ENCODE data around the gene CBX1. TPM values are rescaled to one million over a fixed set of nuclear protein-coding genes. Genes with fewer than 3 reads are reported as not detected.

CBX1 gene
- total and polyA plus RNA-seq, 2 of the 4 experiments (the other 2 are of a cell fraction): 35.0 to 54.9 TPM

DNA sequence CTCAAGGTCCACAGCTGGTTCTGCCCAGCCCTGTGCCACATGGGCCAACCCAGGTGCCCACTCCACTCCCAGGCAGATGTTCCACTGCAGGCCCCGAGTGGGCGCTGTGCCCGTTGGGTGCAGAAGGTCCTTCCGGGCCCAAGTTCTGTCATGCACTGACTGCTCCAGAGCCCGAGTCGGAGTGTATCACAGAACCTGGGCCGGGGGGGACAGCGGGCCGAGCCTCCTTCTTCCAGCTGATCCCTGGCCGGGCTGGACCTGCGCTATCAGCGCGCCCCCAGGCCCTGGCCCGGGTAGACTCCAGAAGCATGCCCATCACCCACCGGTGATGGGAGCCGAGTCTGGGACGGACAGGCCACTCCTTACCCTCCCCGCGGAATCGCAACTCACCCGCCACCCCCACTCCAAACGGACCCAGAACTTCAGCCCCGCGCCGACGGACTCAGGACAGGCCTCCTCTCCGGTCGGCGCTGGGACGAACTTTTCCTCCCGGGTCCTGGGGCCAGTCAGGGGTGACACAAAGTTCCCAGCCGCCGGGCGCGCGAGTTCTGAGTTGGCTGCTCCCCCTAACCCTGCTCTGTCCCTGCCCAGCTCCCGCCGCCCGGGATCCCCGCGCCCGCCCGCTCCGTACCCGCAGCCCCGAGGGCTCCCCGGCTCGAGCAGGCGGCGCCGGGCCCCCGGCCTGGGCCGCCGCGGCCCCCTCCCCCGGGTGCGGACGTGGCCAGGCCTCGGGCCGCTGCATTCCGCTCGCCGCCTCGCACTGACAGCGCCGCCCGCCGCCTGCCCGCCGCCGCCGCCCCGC lies 64.0 kb downstream of the CBX1 start, which contains the start of gene COPZ2:
Gene COPZ2, minus strand, starts transcription at position 762 of the 802 bp plus-strand sequence. Its CDS starts 20 bp downstream, at position 742.
- H3K79me1 ChIP-seq (ENCODE audit: low read depth in 1 of 2, low read length in 2 of 2): peaks cover 5 to 18% of the 10 kb centered on the region in 2 experiments
- peak within 1 kb of the TSS; percentile 85 for H3K4me2 ChIP-seq (ENCODE audit: low read depth, low read length)
- WGBS, 2 experiments (ENCODE audit: extremely low coverage in 2 of 2, insufficient read length in 1 of 2): 3% methylated on average over 15 of the region's 73 CpGs; no CpG with 5 or more reads in 1 of the 2 experiments
- H3K9ac ChIP-seq (ENCODE audit: low read depth, low read length): peak within 1 kb of the TSS; percentile 79
- H3K27me3 ChIP-seq (ENCODE audit: control insufficient read depth, insufficient read depth, low read length): no peaks in the 10 kb centered on the region
- no peaks in the 10 kb centered on the region for H3K9me3 ChIP-seq (ENCODE audit: control insufficient read depth, insufficient read depth, low read length)
- BruUV-seq (replicated peaks): no TSS peak
- H3K4me1 ChIP-seq (ENCODE audit: control insufficient read depth, insufficient read depth, low read length): peaks cover 10% of the 10 kb centered on the region
- H2AFZ ChIP-seq (replicated peaks; ENCODE audit: low read length, poor library complexity): peak within 1 kb of the TSS; percentile 97
- H2BK20ac ChIP-seq (ENCODE audit: low read depth, low read length): peak within 1 kb of the TSS; percentile 62; the same call in 1 of the 2 replicates
- peak within 1 kb of the TSS; percentile 74 for H3K18ac ChIP-seq (ENCODE audit: low read depth, low read length)
- DNase-seq: peak; percentile 44
- H3K23ac ChIP-seq (ENCODE audit: low read depth, low read length): peak within 1 kb of the TSS; percentile 95
- H4K8ac ChIP-seq (ENCODE audit: low read depth in 2 of 2, low read length in 2 of 2): peak within 1 kb of the TSS; percentile 94
- peak within 1 kb of the TSS; percentile 96 for H3K4ac ChIP-seq (ENCODE audit: low read depth, low read length)
- H3K4me3 ChIP-seq (ENCODE audit: insufficient read depth, low read depth, low read length): peak within 1 kb of the TSS; percentile 65
- H3K9me1 ChIP-seq (ENCODE audit: insufficient read depth, low read length): peaks cover 13% of the 10 kb centered on the region
- intact Hi-C loops (cut with micrococcal nuclease): loop anchor here (1.0 to 2.0 kb wide), 2 partner anchors 14 to 37 kb away; no protein-coding TSS in a partner anchor
- in situ Hi-C loops (cut with MboI; ENCODE audit: low sequenced_read_pairs): no loop called here
- peak within 1 kb of the TSS; percentile 90 for H2AK5ac ChIP-seq (ENCODE audit: low read depth, low read length)
- peak; percentile 90 for ATAC-seq (ENCODE audit: low read depth)
- H3K27ac ChIP-seq (ENCODE audit: insufficient read depth, low read length): peak within 1 kb of the TSS; percentile 66
- H3K36me3 ChIP-seq (ENCODE audit: control insufficient read depth, insufficient read depth, low read length): peaks cover 6% of the 10 kb centered on the region
- H2BK120ac ChIP-seq (ENCODE audit: low read depth, low read length): peak within 1 kb of the TSS; percentile 46
- ChIA-PET CTCF (interaction anchor here (1.2 to 1.7 kb wide), 2 partner anchors 10 to 11 kb away, joined by 4 to 12 read pairs; no protein-coding TSS in a partner anchor), POLR2A (ENCODE audit: unreplicated experiment) (no interaction called here)
- no peaks in the 10 kb centered on the region for H4K20me1 ChIP-seq (ENCODE audit: insufficient read depth, low read length)
- peak within 1 kb of the TSS; percentile 75 for H4K91ac ChIP-seq (ENCODE audit: insufficient read depth, low read depth, low read length)
- peak within 1 kb of the TSS; percentile 99 for H3K14ac ChIP-seq (replicated peaks; ENCODE audit: low read depth, low read length)
- peak within 1 kb of the TSS; percentile 94 for H2AK9ac ChIP-seq (replicated peaks; ENCODE audit: low read depth, low read length, poor library complexity)
- H2BK15ac ChIP-seq (ENCODE audit: low read depth, low read length): peak within 1 kb of the TSS; percentile 48; the same call in 1 of the 3 replicates
- TF ChIP-seq RAD21 (IDR thresholded peaks at IDR 0.05; ENCODE audit: low read length) (peak; percentile 38), FOS (IDR thresholded peaks at IDR 0.05; ENCODE audit: low read depth, low read length) (no peak), MAZ (IDR thresholded peaks at IDR 0.05; ENCODE audit: borderline replicate concordance, low read depth, low read length) (peak; percentile 38; the same call in 1 of the 2 replicates), SMC3 (IDR thresholded peaks at IDR 0.05; ENCODE audit: low read depth, low read length) (peak; percentile 35; the same call in 1 of the 2 replicates), RCOR1 (IDR thresholded peaks at IDR 0.05; ENCODE audit: insufficient replicate concordance, low read length) (no peak), BHLHE40 (IDR thresholded peaks at IDR 0.05; ENCODE audit: low read depth, low read length) (no peak), MAFK (IDR thresholded peaks at IDR 0.05; ENCODE audit: low read depth, low read length) (no peak)
- TF ChIP-seq, protein P1, sequence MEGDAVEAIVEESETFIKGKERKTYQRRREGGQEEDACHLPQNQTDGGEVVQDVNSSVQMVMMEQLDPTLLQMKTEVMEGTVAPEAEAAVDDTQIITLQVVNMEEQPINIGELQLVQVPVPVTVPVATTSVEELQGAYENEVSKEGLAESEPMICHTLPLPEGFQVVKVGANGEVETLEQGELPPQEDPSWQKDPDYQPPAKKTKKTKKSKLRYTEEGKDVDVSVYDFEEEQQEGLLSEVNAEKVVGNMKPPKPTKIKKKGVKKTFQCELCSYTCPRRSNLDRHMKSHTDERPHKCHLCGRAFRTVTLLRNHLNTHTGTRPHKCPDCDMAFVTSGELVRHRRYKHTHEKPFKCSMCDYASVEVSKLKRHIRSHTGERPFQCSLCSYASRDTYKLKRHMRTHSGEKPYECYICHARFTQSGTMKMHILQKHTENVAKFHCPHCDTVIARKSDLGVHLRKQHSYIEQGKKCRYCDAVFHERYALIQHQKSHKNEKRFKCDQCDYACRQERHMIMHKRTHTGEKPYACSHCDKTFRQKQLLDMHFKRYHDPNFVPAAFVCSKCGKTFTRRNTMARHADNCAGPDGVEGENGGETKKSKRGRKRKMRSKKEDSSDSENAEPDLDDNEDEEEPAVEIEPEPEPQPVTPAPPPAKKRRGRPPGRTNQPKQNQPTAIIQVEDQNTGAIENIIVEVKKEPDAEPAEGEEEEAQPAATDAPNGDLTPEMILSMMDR (conservative IDR thresholded peaks at IDR 0.05; ENCODE audit: low read depth, low read length): peak; percentile 58
- TF ChIP-seq, protein P2, sequence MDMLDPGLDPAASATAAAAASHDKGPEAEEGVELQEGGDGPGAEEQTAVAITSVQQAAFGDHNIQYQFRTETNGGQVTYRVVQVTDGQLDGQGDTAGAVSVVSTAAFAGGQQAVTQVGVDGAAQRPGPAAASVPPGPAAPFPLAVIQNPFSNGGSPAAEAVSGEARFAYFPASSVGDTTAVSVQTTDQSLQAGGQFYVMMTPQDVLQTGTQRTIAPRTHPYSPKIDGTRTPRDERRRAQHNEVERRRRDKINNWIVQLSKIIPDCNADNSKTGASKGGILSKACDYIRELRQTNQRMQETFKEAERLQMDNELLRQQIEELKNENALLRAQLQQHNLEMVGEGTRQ (IDR thresholded peaks at IDR 0.05; ENCODE audit: low read depth, low read length): peak; percentile 10; the same call in 1 of the 2 replicates
- dilution Hi-C loops (cut with HindIII; ENCODE audit: low sequenced_read_pairs, unreplicated experiment): no loop called here
- H3K56ac ChIP-seq (ENCODE audit: extremely low read depth, insufficient read depth, low read length): peak within 1 kb of the TSS; percentile 61; the same call in 1 of the 2 replicates
- H2BK5ac ChIP-seq (ENCODE audit: low read depth, low read length, poor library complexity, severe bottlenecking): peak within 1 kb of the TSS; percentile 29
- peak within 1 kb of the TSS; percentile 58 for H4K5ac ChIP-seq (ENCODE audit: low read depth, low read length)
